GM18519 (cell line): ENCODE data around the gene CLCN6.

Source experiments
- ATAC-seq: cut with Tn5 transposase; IDR thresholded peaks from one replicate; pipeline ENCODE4 v1.9.1; 2021; ENCODE audit warnings: mild to moderate bottlenecking, moderate library complexity; ENCODE audit not compliant: unreplicated experiment, low FRiP score

CLCN6 gene

GRCh38 chr1:11779715-11780379, 26.1 kb upstream of the CLCN6 start:
- no peak for ATAC-seq

GRCh38 chr1:11780380-11781147, 25.4 kb upstream of the CLCN6 start:
- ATAC-seq, result no peak

GRCh38 chr1:11781297-11781696, 24.7 kb upstream of the CLCN6 start:
- ATAC-seq, result no peak

GRCh38 chr1:11782127-11782708, 23.8 kb upstream of the CLCN6 start:
- no peak for ATAC-seq

- no peak for ATAC-seq
Measured at GRCh38 chr1:11783556-11783955, 22.4 kb upstream of the CLCN6 start.

- ATAC-seq, result no peak
Measured at GRCh38 chr1:11784256-11784992, 21.6 kb upstream of the CLCN6 start.

GRCh38 chr1:11784993-11785769, 20.8 kb upstream of the CLCN6 start:
- ATAC-seq, result no peak

- ATAC-seq, result no peak
Measured at GRCh38 chr1:11786168-11786567, 19.8 kb upstream of the CLCN6 start.

GRCh38 chr1:11787251-11787803, 18.7 kb upstream of the CLCN6 start:
- ATAC-seq, result no peak

GRCh38 chr1:11787804-11788436, 18.1 kb upstream of the CLCN6 start:
- no peak for ATAC-seq

- ATAC-seq, result no peak
Measured at GRCh38 chr1:11788549-11789053, 17.4 kb upstream of the CLCN6 start.

GRCh38 chr1:11789126-11790067, 16.6 kb upstream of the CLCN6 start:
- no peak for ATAC-seq

- ATAC-seq, result no peak
Measured at GRCh38 chr1:11790101-11790879, 15.7 kb upstream of the CLCN6 start.

- no peak for ATAC-seq
Measured at GRCh38 chr1:11790880-11791715, 14.9 kb upstream of the CLCN6 start.

- ATAC-seq, result no peak
Measured at GRCh38 chr1:11792106-11792505, 13.9 kb upstream of the CLCN6 start.

GRCh38 chr1:11793819-11794218, 12.2 kb upstream of the CLCN6 start:
- ATAC-seq, result no peak
